Measurements from ENCODE around the gene CHRM4. TPM values are rescaled to one million over a fixed set of nuclear protein-coding genes. Genes with fewer than 3 reads are reported as not detected.

CHRM4 gene
- polyA plus RNA-seq, 2 of the 4 experiments (the other 2 are of a cell fraction): 0.17 to 0.28 TPM

- ChIA-PET CTCF (interaction anchor here (0.7 to 1.0 kb wide), 3 partner anchors 10 to 38 kb away, joined by 3 to 4 read pairs (median 3); no protein-coding TSS in a partner anchor), POLR2A (no interaction called here)
- H3K4me2 ChIP-seq: no peak overlapping the region
- H3K27ac ChIP-seq: no peak overlapping the region
- H3K4me3 ChIP-seq: no peak overlapping the region
- H3K9me3 ChIP-seq: no peaks in the 10 kb centered on the region
- DNase-seq (ENCODE audit: low read depth in 1 of 2, low spot score in 1 of 2) (no peak), FAIRE-seq (no peak), ATAC-seq (no peak)
- TF ChIP-seq EHF (CRISPR knock-in tag; IDR thresholded peaks at IDR 0.05): no peak
- TF ChIP-seq TFCP2L1 (CRISPR knock-in tag; IDR thresholded peaks at IDR 0.05): no peak
- TF ChIP-seq USF2 (IDR thresholded peaks at IDR 0.05): no peak
- TF ChIP-seq SREBF2 (IDR thresholded peaks at IDR 0.05): no peak
- no peak for TF ChIP-seq CBX8 (IDR thresholded peaks at IDR 0.05)
- no peak for TF ChIP-seq NPAS2 (CRISPR knock-in tag; IDR thresholded peaks at IDR 0.05; ENCODE audit: borderline replicate concordance)
- no peak for TF ChIP-seq MYC (IDR thresholded peaks at IDR 0.05; ENCODE audit: borderline replicate concordance, low read length)
- TF ChIP-seq FOSL2 (IDR thresholded peaks at IDR 0.05): no peak
- no peak for TF ChIP-seq FOSL2 (CRISPR knock-in tag; IDR thresholded peaks at IDR 0.05)
- no peak for TF ChIP-seq BHLHE40 (IDR thresholded peaks at IDR 0.05; ENCODE audit: low read depth, low read length)
- no peak for TF ChIP-seq PHF8 (IDR thresholded peaks at IDR 0.05; ENCODE audit: borderline replicate concordance, low read depth)
- no peak for TF ChIP-seq EHMT2 (IDR thresholded peaks at IDR 0.05; ENCODE audit: low read depth)
- no peak for TF ChIP-seq EP300 (IDR thresholded peaks at IDR 0.05)
- WGBS (ENCODE audit: missing lambda C conversion rate): 97% methylated on average over 6 of the region's 6 CpGs
- peaks cover 14% of the 10 kb centered on the region for H3K4me1 ChIP-seq
These were observed 56.3 kb downstream of the CHRM4 start for GRCh38 chr11:46335271-46335670.

GRCh38 chr11:46334211-46334610 lies 57.4 kb downstream of the CHRM4 start:
- Histone ChIP-seq H3K27ac (no peak overlapping the region), H3K4me2 (no peak overlapping the region), H3K4me3 (no peak overlapping the region), H3K4me1 (peaks cover 10% of the 10 kb centered on the region), H3K9me3 (no peaks in the 10 kb centered on the region)
- TF ChIP-seq MAX (IDR thresholded peaks at IDR 0.05) (no peak), BHLHE40 (IDR thresholded peaks at IDR 0.05; ENCODE audit: low read depth, low read length) (no peak), RFX5 (IDR thresholded peaks at IDR 0.05) (no peak), ESRRA (IDR thresholded peaks at IDR 0.05; ENCODE audit: borderline replicate concordance, low read length) (no peak), POLR2A (IDR thresholded peaks at IDR 0.05; ENCODE audit: low read length) (no peak), RNF2 (IDR thresholded peaks at IDR 0.05; ENCODE audit: borderline replicate concordance, low read depth) (no peak), MAFK (IDR thresholded peaks at IDR 0.05; ENCODE audit: partially characterized antibody) (no peak), RARB (CRISPR knock-in tag; IDR thresholded peaks at IDR 0.05) (no peak), HOXA7 (CRISPR knock-in tag; IDR thresholded peaks at IDR 0.05) (no peak), E2F6 (IDR thresholded peaks at IDR 0.05; ENCODE audit: borderline replicate concordance, low read depth) (no peak), REST (IDR thresholded peaks at IDR 0.05) (no peak), CTCF (IDR thresholded peaks at IDR 0.05) (no peak), CBX8 (IDR thresholded peaks at IDR 0.05) (no peak), SMC3 (IDR thresholded peaks at IDR 0.05) (no peak), KDM1A (IDR thresholded peaks at IDR 0.05; ENCODE audit: low read depth) (no peak), HEYL (CRISPR knock-in tag; IDR thresholded peaks at IDR 0.05) (no peak), ZSCAN20 (CRISPR knock-in tag; IDR thresholded peaks at IDR 0.05) (no peak), GATA3 (IDR thresholded peaks at IDR 0.05; ENCODE audit: borderline replicate concordance) (no peak)
- WGBS (ENCODE audit: missing lambda C conversion rate): 79% methylated on average over 3 of the region's 3 CpGs
- ATAC-seq (no peak), DNase-seq (ENCODE audit: low read depth in 1 of 2, low spot score in 1 of 2) (no peak), FAIRE-seq (no peak)
- POLR2A ChIA-PET: no interaction called here
- CTCF ChIA-PET: interaction anchor here (0.7 to 1.5 kb wide), 8 partner anchors 10 to 283 kb away, joined by 3 to 6 read pairs (median 4); partner anchors contain the start of genes ATG13 and HARBI1
